Esophagus squamous epithelium (tissue), 5 donors: ENCODE measurements around the gene RBCK1. TPM values are rescaled to one million over a fixed set of nuclear protein-coding genes. Genes with fewer than 3 reads are reported as not detected.

Experiments
- DNase-seq: peaks from one replicate; lab custom pipeline; 2025; lab: John Stamatoyannopoulos, UW
- H3K27ac ChIP-seq, 4 donors: fragments of 200-600 bp; sonication (generic); one replicate each; pipeline ENCODE4 v1.5.1; 2016 to 2019; ENCODE audit warnings: mild to moderate bottlenecking in 1 of 4
- H3K27me3 ChIP-seq, 4 donors: fragments of 200-600 bp; sonication (generic); 1 replicate in 3 of 4; 2 replicates in 1 of 4; pipeline versions ENCODE4 v1.5.1 to v1.6.0; 2017 to 2021; ENCODE audit warnings: antibody characterized with exemption in 1 of 4
- H3K36me3 ChIP-seq, 3 donors: fragments of 200-600 bp; sonication (generic); one replicate each; pipeline ENCODE4 v1.5.1; 2016 to 2019
- H3K4me1 ChIP-seq, 3 donors: fragments of 200-600 bp; sonication (generic); one replicate each; pipeline ENCODE4 v1.5.1; 2017 to 2019
- H3K4me3 ChIP-seq, 4 donors: fragments of 200-600 bp; sonication (generic); 1 replicate in 3 of 4; 2 replicates in 1 of 4; pipeline ENCODE4 v1.5.1; 2016 to 2019; ENCODE audit warnings: mild to moderate bottlenecking in 2 of 4, moderate library complexity in 1 of 4
- H3K9me3 ChIP-seq, 3 donors: fragments of 200-600 bp; sonication (generic); one replicate each; pipeline ENCODE4 v1.5.1; 2016 to 2019
- CTCF ChIP-seq, 6 experiments: fragments of 450-650 bp in 4 of 6; fragments of 200-600 bp in 2 of 6; sonication (generic) in 2 of 6; IDR thresholded peaks; one replicate each; pipeline ENCODE4 v1.5.1; 2016 to 2019; ENCODE audit warnings: antibody characterized with exemption in 6 of 6, mild to moderate bottlenecking in 4 of 6, moderate library complexity in 4 of 6
- POLR2A ChIP-seq, 4 donors: fragments of 450-650 bp; IDR thresholded peaks; one replicate each; pipeline ENCODE4 v1.6.1; 2017; ENCODE audit warnings: antibody characterized with exemption in 4 of 4, mild to moderate bottlenecking in 4 of 4, moderate library complexity in 3 of 4
- WGBS, 2 donors: methylation state at CpG; one replicate each; pipeline ENCODE4 v1.1.5; 2018; 5-methylcytosine and 5-hydroxymethylcytosine counted together
- intact Hi-C: fragments of 100-400 bp; cut with DNase I; formaldehyde crosslinking; loops from one replicate; pipeline ENCODE4 v1.15.0; 2022
- total RNA-seq, 4 donors: library from RNA; depleted of rRNA; stranded (reverse); fragments of >200 nt; gene quantifications; one replicate each; pipeline ENCODE4 v1.1.0, GENCODE V29; 2016
- donor health status: DM: yes; HTN: yes; CAD: no.

RBCK1 gene
- total RNA-seq, 4 donors from 2014 or later: 46.9 to 79.8 (median 63.2) TPM

GRCh38 chr20:458776-459175 lies 50.7 kb downstream of the RBCK1 start:
- Histone ChIP-seq H3K4me1 (peaks cover 17 to 69% (median 29%) of the 10 kb centered on the region in 3 donors), H3K27me3 (no peaks in the 10 kb centered on the region), H3K36me3 (no peaks in the 10 kb centered on the region), H3K27ac (no peak overlapping the region), H3K4me3 (no peak overlapping the region), H3K9me3 (no peaks in the 10 kb centered on the region)
- intact Hi-C loops: no loop called here
- DNase-seq: no peak
- TF ChIP-seq POLR2A (IDR thresholded peaks at IDR 0.05): no peak
- no peak for TF ChIP-seq CTCF (IDR thresholded peaks at IDR 0.05)
- 59 to 71% methylated on average over 5 to 6 of the region's 6 CpGs for WGBS, 2 donors

GRCh38 chr20:460180-460579 lies 52.1 kb downstream of the RBCK1 start:
- intact Hi-C loops: no loop called here
- no peaks in the 10 kb centered on the region for H3K9me3 ChIP-seq
- peaks cover 10 to 59% (median 29%) of the 10 kb centered on the region in 3 donors for H3K4me1 ChIP-seq
- no peak overlapping the region for H3K27ac ChIP-seq
- DNase-seq: no peak
- peak overlapping the region in 1 of 4 donors; percentile 77 for H3K4me3 ChIP-seq
- no peaks in the 10 kb centered on the region for H3K36me3 ChIP-seq
- WGBS, 2 donors: 13 to 16% methylated on average over 3 of the region's 3 CpGs
- TF ChIP-seq POLR2A (IDR thresholded peaks at IDR 0.05): no peak
- no peak for TF ChIP-seq CTCF (IDR thresholded peaks at IDR 0.05)
- no peaks in the 10 kb centered on the region for H3K27me3 ChIP-seq

GRCh38 chr20:460707-461106 lies 52.6 kb downstream of the RBCK1 start:
- 34 to 35% methylated on average over 2 of the region's 2 CpGs for WGBS, 2 donors
- Histone ChIP-seq H3K4me1 (peaks cover 10 to 54% (median 29%) of the 10 kb centered on the region in 3 donors), H3K27ac (peak overlapping the region in 2 of 4 donors; percentile 94 to 99), H3K36me3 (no peaks in the 10 kb centered on the region), H3K4me3 (peak overlapping the region in 3 of 4 donors; percentile 77 to 98 (median 94)), H3K9me3 (no peaks in the 10 kb centered on the region), H3K27me3 (no peaks in the 10 kb centered on the region)
- no peak for TF ChIP-seq POLR2A (IDR thresholded peaks at IDR 0.05)
- no peak for TF ChIP-seq CTCF (IDR thresholded peaks at IDR 0.05)
- intact Hi-C loops: no loop called here
- no peak for DNase-seq

- Histone ChIP-seq H3K4me3 (peak overlapping the region; percentile 77 to 98 (median 89)), H3K27me3 (no peaks in the 10 kb centered on the region), H3K4me1 (peaks cover 10 to 50% (median 29%) of the 10 kb centered on the region in 3 donors), H3K36me3 (no peaks in the 10 kb centered on the region), H3K9me3 (no peaks in the 10 kb centered on the region), H3K27ac (peak overlapping the region; percentile 93 to 99 (median 96))
- intact Hi-C loops: no loop called here
- no peak for TF ChIP-seq CTCF (IDR thresholded peaks at IDR 0.05)
- no peak for TF ChIP-seq POLR2A (IDR thresholded peaks at IDR 0.05)
- DNase-seq: no peak
- 13 to 20% methylated on average over 21 to 36 of the region's 60 CpGs for WGBS, 2 donors
Measured at GRCh38 chr20:461254-462198, 53.4 kb downstream of the RBCK1 start.
